Esophagus (tissue), 2 donors: ENCODE data around the gene FAM53B. TPM values are rescaled to one million over a fixed set of nuclear protein-coding genes. Genes with fewer than 3 reads are reported as not detected.

Source experiments
- H3K27ac ChIP-seq, 2 donors: one replicate each; pipeline ENCODE4 v1.5.1; 2013; ENCODE audit warnings: low read depth in 2 of 2, mild to moderate bottlenecking in 2 of 2, inconsistent platforms in 1 of 2, low read length in 1 of 2, moderate library complexity in 1 of 2
- H3K27me3 ChIP-seq, 2 donors: one replicate each; pipeline ENCODE4 v1.6.1; 2013; ENCODE audit warnings: low read length in 2 of 2, control low read depth in 1 of 2, mild to moderate bottlenecking in 1 of 2; ENCODE audit not compliant: insufficient read depth in 2 of 2, control insufficient read depth in 1 of 2
- H3K36me3 ChIP-seq, 2 donors: one replicate each; pipeline ENCODE4 v1.6.1; 2013; ENCODE audit warnings: low read length in 1 of 2; ENCODE audit not compliant: control insufficient read depth in 2 of 2, insufficient read depth in 2 of 2
- H3K4me1 ChIP-seq, 2 donors: one replicate each; pipeline ENCODE4 v1.6.1; 2013; ENCODE audit warnings: low read length in 1 of 2; ENCODE audit not compliant: control insufficient read depth in 2 of 2, insufficient read depth in 2 of 2
- H3K4me3 ChIP-seq, 2 donors: one replicate each; pipeline ENCODE4 v1.5.1; 2013; ENCODE audit warnings: low read length in 2 of 2, mild to moderate bottlenecking in 2 of 2, low read depth in 1 of 2, moderate library complexity in 1 of 2
- H3K9me3 ChIP-seq, 2 donors: one replicate each; pipeline ENCODE4 v1.6.1; 2013; ENCODE audit warnings: mild to moderate bottlenecking in 2 of 2, low read depth in 1 of 2, low read length in 1 of 2, moderate library complexity in 1 of 2; ENCODE audit not compliant: control insufficient read depth in 2 of 2, insufficient read depth in 1 of 2
- WGBS, 2 donors: extraction: QIAGEN DNeasy Blood & Tissue Kit; methylation state at CpG; one replicate each; pipeline ENCODE4 v1.1.7; 2013; 5-methylcytosine and 5-hydroxymethylcytosine counted together
- polyA plus RNA-seq, 2 donors: library from polyadenylated mRNA; stranded (reverse); fragments of 200-250 nt; gene quantifications; one replicate each; pipeline ENCODE4 v1.2.3, GENCODE V29; 2013
- donor health status: healthy with polysubstance abuse.
- donor health status: Bipolar disorder and iron deficiency.

FAM53B gene
- polyA plus RNA-seq, 2 donors = 9.0 to 16.8 TPM

DNA sequence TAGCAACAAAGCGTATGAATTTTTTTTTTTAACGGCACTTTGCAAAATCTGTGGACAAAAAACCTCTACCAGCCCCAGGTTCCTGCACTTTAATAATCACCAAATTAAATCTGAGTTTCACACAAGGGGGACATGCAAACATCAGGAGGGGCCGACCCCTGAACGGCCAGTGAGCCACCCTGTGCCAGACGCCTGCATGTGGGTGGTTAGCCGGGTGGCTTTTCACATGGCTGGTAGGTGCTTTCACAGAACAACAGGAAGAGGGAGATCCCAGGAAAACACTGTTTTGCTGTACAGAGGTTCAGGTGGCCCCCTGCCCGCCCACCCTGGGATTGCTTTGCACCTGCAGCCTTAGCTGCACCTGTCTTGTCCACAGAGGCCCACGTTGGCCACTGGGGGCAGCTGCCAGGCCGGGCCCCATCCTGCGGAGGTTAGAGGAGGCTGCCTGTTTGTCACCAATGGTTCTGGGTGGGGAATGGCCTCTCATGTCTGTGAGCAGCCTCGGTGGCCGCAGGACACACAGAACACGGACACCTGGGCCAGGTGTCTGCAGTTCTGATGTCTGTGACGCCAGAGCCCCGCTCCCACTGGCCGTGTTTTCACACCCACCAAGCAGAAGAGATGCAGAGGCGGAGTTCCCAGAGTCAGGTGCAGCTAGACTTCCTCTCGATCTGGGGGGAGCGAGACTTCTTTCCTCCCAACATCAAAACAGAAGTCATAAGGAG, 107.7 kb downstream of the FAM53B start:
- Histone ChIP-seq H3K4me1 (peaks cover 17 to 33% of the 10 kb centered on the region in 2 donors), H3K36me3 (peaks cover 0 to 3% of the 10 kb centered on the region in 2 donors), H3K4me3 (no peak overlapping the region)

DNA sequence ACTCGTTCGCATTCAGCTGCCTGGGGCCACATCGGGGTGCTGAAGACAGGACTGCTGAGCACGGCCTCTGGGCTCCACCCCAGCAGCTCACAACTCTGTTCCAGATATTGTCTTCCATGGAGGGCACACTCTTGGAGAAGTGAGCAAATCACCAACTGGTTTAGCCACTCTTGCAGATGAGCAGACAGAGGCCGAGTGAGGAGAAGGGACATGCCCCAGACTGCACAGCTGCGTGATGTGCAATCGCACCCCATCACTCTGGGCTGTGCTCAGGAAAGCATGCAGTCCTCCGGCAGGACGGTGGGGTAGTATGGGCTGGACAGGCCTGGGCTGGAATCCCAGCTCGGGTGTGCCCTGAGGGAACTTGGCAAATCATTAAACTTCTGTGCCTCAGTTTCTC, 111.6 kb downstream of the FAM53B start:
- Histone ChIP-seq H3K4me3 (no peak overlapping the region), H3K4me1 (peaks cover under 1 to 39% of the 10 kb centered on the region in 2 donors), H3K27ac (peak overlapping the region; percentile 88 to 93), H3K27me3 (no peaks in the 10 kb centered on the region), H3K36me3 (peaks cover 0 to 3% of the 10 kb centered on the region in 2 donors), H3K9me3 (no peaks in the 10 kb centered on the region)
- WGBS, 2 donors = 54 to 77% methylated on average over 10 of the region's 10 CpGs

More for the DNA sequence above, 107.7 kb downstream of the FAM53B start:
- H3K27ac ChIP-seq = no peak overlapping the region
- WGBS, 2 donors = 78 to 79% methylated on average over 19 of the region's 19 CpGs
- no peaks in the 10 kb centered on the region for H3K27me3 ChIP-seq
- H3K9me3 ChIP-seq = no peaks in the 10 kb centered on the region

DNA sequence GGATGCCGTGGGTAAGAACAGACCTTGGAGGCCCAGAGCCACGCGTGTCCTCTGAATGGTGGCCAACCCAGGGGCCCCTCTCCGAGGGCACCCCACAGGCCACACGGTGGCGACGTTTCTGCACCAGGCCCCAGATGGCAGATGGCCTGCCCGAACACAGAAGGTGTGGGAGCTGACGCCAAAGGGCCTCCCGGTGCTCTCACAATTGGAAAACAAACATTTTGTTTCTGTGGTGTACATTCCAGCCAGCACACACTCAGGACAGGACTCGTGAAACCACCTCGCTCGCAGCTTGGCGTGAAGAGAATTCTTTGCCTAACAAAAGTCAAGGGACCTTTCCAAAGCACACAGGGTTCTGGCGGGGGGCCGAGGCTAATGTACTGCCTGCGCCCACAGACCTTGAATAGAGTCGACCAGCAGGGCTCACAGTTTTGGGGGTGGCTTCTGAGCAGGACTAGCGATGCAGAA, 112.1 kb downstream of the FAM53B start:
- Histone ChIP-seq H3K27ac (peak overlapping the region; percentile 88 to 93), H3K27me3 (no peaks in the 10 kb centered on the region), H3K4me3 (no peak overlapping the region), H3K36me3 (peaks cover 0 to 3% of the 10 kb centered on the region in 2 donors), H3K4me1 (peaks cover 4 to 40% of the 10 kb centered on the region in 2 donors), H3K9me3 (no peaks in the 10 kb centered on the region)
- 43 to 49% methylated on average over 19 of the region's 19 CpGs for WGBS, 2 donors

DNA sequence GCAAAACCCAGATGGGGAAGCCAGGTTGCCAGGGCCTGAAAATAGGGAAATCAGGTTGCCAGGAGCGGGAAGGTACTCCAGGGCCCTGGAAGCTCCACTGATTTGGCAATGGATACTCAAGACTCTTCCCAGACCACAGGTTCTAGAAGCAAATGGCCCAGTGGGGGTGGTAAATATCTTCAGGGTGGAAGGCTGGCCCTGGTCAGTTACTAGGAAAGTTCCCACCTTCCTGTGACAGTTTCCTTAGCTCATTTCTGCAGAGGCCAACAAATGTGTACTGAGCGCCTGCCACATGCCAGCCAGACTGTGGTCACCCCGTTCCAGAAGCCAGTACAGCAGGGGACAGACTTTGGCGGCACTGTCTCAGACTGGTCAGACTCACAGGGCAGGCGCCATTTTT, 113.6 kb downstream of the FAM53B start:
- no peak overlapping the region for H3K4me3 ChIP-seq
- no peaks in the 10 kb centered on the region for H3K9me3 ChIP-seq
- H3K36me3 ChIP-seq = peaks cover 0 to 5% of the 10 kb centered on the region in 2 donors
- H3K27ac ChIP-seq = no peak overlapping the region
- H3K27me3 ChIP-seq = no peaks in the 10 kb centered on the region
- 90 to 92% methylated on average over 5 of the region's 5 CpGs for WGBS, 2 donors
- H3K4me1 ChIP-seq = peaks cover 12 to 54% of the 10 kb centered on the region in 2 donors

DNA sequence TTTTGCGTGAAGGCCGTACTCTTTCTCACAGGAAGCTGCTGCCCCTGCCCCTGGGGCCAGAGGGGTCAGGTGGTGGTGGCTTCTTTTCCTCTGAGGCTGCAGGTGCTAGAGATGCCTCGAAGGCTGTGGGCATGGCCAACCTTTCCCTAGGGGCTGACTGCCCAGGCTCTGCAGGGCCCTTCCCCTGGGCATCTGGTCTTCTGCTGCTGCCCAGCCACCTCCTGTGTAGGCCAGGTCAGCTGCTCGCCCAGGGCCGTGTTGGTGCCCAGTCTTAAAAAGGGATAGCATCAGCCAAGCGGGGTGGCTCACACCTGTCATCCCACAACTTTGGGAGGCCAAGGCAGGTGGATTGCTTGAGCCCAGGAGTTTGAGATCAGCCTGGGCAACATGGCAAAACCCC, 114.3 kb downstream of the FAM53B start:
- Histone ChIP-seq H3K27me3 (no peaks in the 10 kb centered on the region), H3K36me3 (peaks cover 0 to 3% of the 10 kb centered on the region in 2 donors), H3K4me3 (no peak overlapping the region), H3K27ac (no peak overlapping the region), H3K4me1 (peaks cover 14 to 59% of the 10 kb centered on the region in 2 donors), H3K9me3 (no peaks in the 10 kb centered on the region)
- WGBS, 2 donors = 74 to 76% methylated on average over 6 of the region's 6 CpGs

DNA sequence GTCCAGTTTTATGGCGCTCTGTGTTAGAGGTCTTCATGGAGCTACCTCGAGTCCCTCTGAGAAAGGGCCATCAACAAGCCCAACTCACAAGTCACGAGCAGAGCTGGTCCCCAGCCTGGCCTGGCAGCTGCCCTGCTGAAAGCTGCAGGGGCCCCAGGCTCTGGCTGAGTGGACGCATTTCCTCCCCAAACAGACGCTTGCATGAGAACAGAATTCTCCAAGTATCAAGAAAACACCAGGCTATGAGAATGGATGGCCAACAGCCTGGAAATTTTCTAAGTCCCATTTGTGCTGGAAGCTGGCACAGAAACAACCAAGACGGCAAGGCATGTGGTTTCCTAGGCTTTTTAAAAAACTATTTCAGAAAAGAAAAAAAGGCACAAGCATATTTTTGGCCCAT, 114.8 kb downstream of the FAM53B start:
- H3K4me1 ChIP-seq = peaks cover 14 to 63% of the 10 kb centered on the region in 2 donors
- peaks cover 0 to 5% of the 10 kb centered on the region in 2 donors for H3K36me3 ChIP-seq
- no peak overlapping the region for H3K27ac ChIP-seq
- no peaks in the 10 kb centered on the region for H3K27me3 ChIP-seq
- WGBS, 2 donors = 64 to 70% methylated on average over 6 of the region's 6 CpGs
- no peaks in the 10 kb centered on the region for H3K9me3 ChIP-seq
- H3K4me3 ChIP-seq = no peak overlapping the region

DNA sequence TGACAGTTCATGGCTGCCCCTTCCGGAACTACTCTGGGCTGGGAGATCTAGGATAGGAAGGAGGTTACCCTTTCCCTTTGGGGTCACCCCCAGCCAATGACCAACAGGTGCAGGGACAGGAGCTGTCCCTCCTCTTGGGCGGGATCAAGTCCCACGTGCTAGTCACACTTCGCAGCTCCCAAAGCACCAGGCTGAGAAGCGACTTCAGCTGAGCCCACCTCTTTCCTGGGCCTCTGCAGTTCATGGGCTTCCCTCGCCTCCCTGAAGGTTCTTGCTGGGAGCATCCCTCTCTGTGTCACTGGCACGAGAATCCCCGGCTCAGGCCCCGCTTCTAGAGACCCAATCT, 115.5 kb downstream of the FAM53B start:
- no peaks in the 10 kb centered on the region for H3K27me3 ChIP-seq
- no peaks in the 10 kb centered on the region for H3K9me3 ChIP-seq
- H3K4me1 ChIP-seq = peaks cover 14 to 63% of the 10 kb centered on the region in 2 donors
- H3K36me3 ChIP-seq = peaks cover 0 to 6% of the 10 kb centered on the region in 2 donors
- H3K4me3 ChIP-seq = no peak overlapping the region
- H3K27ac ChIP-seq = peak overlapping the region in 1 of 2 donors; percentile 27
- 81 to 88% methylated on average over 9 of the region's 9 CpGs for WGBS, 2 donors

DNA sequence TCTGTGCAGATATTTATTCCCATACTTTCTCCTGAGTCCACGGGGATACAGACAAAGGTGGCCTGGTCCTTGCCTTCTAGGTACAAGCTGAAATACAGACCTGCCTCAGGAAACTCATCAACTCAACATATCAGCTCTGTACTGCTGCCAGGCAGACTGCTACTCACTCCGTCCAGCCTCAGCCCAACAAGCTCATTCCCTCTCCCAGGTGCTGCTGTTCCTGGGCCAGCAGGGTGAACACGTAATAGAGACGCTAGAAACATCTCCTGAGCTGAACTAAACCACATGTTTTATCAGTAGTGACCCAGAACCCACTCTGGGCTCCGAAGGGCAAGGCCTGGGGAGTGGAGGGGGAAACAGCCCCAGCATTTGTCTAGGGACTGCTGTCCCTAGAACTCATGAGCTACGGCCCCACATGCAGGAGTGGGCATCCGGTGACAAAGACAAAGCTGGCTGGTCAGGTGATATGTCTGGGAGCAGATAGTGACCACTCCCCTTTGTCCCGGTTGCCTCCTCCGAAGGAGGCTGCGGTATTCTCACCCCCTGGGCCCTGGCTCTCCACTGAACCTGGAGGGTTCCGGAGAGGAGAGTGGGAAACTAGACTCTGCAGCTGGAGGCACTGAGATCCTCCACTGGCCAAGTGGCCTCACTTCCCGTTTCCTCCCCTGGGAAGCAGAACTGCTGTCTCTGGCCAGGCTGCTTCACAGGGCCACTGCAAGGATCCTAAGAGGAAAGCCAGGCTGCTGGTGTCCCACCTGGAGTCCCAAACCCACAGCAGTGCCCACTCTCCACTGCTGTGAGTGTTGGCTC, 116.1 kb downstream of the FAM53B start:
- H3K4me1 ChIP-seq = peaks cover 14 to 63% of the 10 kb centered on the region in 2 donors
- 54 to 63% methylated on average over 12 of the region's 12 CpGs for WGBS, 2 donors
- H3K27me3 ChIP-seq = no peaks in the 10 kb centered on the region
- H3K36me3 ChIP-seq = peaks cover 0 to 7% of the 10 kb centered on the region in 2 donors
- H3K27ac ChIP-seq = peak overlapping the region; percentile 8 to 27
- no peaks in the 10 kb centered on the region for H3K9me3 ChIP-seq
- H3K4me3 ChIP-seq = no peak overlapping the region

DNA sequence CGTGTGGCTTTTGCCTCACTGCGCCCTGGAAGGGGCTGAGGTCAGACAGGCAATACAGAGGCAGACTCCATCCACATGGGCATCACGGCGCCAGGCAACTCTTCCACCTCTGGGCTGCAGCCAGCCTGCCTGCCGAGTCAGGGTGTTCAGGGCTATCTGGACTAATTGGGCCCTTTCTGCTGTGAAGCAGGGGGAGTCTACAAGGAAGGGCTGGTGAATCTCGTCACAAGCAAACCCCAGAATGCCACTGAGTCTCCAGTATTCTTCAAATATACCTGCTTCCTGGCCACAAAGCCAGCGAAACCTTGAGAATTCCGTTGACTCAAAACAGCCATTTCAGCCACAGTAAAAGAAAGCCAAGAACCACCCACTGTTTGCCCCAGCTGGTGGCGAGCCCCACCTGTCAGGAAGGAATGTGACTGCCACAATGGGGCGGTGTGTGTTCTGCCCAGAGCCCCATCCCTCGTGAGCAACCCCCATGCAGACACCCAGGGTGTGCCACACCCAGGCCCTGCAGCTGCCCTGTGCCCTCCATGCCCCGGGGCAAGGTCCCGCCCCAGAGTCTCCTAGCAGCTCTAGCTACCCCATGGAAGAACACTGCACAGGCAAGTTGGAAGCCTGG, 117.3 kb downstream of the FAM53B start:
- Histone ChIP-seq H3K27ac (peak overlapping the region; percentile 10 to 22), H3K4me1 (peaks cover 15 to 57% of the 10 kb centered on the region in 2 donors), H3K4me3 (no peak overlapping the region), H3K27me3 (no peaks in the 10 kb centered on the region), H3K36me3 (peaks cover 0 to 18% of the 10 kb centered on the region in 2 donors), H3K9me3 (no peaks in the 10 kb centered on the region)
- WGBS, 2 donors = 30 to 45% methylated on average over 13 of the region's 13 CpGs
